ENCODE results near the gene RRP8. TPM values are rescaled to one million over a fixed set of nuclear protein-coding genes. Genes with fewer than 3 reads are reported as not detected.

Gene RRP8
- total RNA-seq, 2 experiments from 2014 or later = 34.4 to 35.0 TPM

- H3K27ac Mint-ChIP-seq = no peak overlapping the region
- CTCF ChIA-PET = interaction anchor here (0.9 to 1.8 kb wide), 2 partner anchors 49 to 243 kb away, joined by 3 to 5 read pairs; no protein-coding TSS in a partner anchor
- no peak overlapping the region for H3K4me3 Mint-ChIP-seq
- ATAC-seq = no peak
- POLR2A ChIA-PET = no interaction called here
- no peak for DNase-seq
- H3K4me1 Mint-ChIP-seq = peaks cover 6% of the 10 kb centered on the region
- H3K36me3 Mint-ChIP-seq (ENCODE audit: low read depth) = no peaks in the 10 kb centered on the region
- intact Hi-C loops (cut with DNase I, micrococcal nuclease) = no loop called here
- H3K9me3 Mint-ChIP-seq (ENCODE audit: low read depth) = no peaks in the 10 kb centered on the region
- no peaks in the 10 kb centered on the region for H3K27me3 Mint-ChIP-seq
These were observed 19.1 kb upstream of the RRP8 start for GRCh38 chr11:6622261-6623171.

- intact Hi-C loops (cut with DNase I, micrococcal nuclease) = no loop called here
- CTCF ChIA-PET = interaction anchor here (0.8 to 1.8 kb wide), 4 partner anchors 27 to 74 kb away, joined by 3 to 6 read pairs (median 5); partner anchors contain the start of gene MRPL17
- H3K36me3 Mint-ChIP-seq (ENCODE audit: low read depth) = no peaks in the 10 kb centered on the region
These were observed 18.3 kb upstream of the RRP8 start for GRCh38 chr11:6621711-6622211.

GRCh38 chr11:6620636-6621035 lies 17.2 kb upstream of the RRP8 start:
- H3K4me1 Mint-ChIP-seq = peaks cover 8% of the 10 kb centered on the region
- no peaks in the 10 kb centered on the region for H3K27me3 Mint-ChIP-seq
- intact Hi-C loops (cut with DNase I, micrococcal nuclease) = no loop called here
- ChIA-PET POLR2A (no interaction called here), CTCF (interaction anchor here (0.6 to 1.8 kb wide), 7 partner anchors 28 to 135 kb away, joined by 3 to 6 read pairs (median 4); partner anchors contain the start of gene MRPL17)
- H3K9me3 Mint-ChIP-seq (ENCODE audit: low read depth) = no peaks in the 10 kb centered on the region
- peaks cover 8% of the 10 kb centered on the region for H3K36me3 Mint-ChIP-seq (ENCODE audit: low read depth)
- H3K27ac Mint-ChIP-seq = no peak overlapping the region
- no peak for ATAC-seq
- DNase-seq = no peak
- no peak overlapping the region for H3K4me3 Mint-ChIP-seq

More at GRCh38 chr11:6621711-6622211, 18.3 kb upstream of the RRP8 start:
- H3K4me3 Mint-ChIP-seq = no peak overlapping the region
- H3K4me1 Mint-ChIP-seq = peaks cover 6% of the 10 kb centered on the region
- ATAC-seq (no peak), DNase-seq (no peak)
- H3K27me3 Mint-ChIP-seq = no peaks in the 10 kb centered on the region
- no peak overlapping the region for H3K27ac Mint-ChIP-seq
- no peaks in the 10 kb centered on the region for H3K9me3 Mint-ChIP-seq (ENCODE audit: low read depth)
- POLR2A ChIA-PET = no interaction called here

- Mint-ChIP-seq H3K27me3 (no peaks in the 10 kb centered on the region), H3K36me3 (ENCODE audit: low read depth) (peaks cover 15% of the 10 kb centered on the region), H3K9me3 (ENCODE audit: low read depth) (no peaks in the 10 kb centered on the region), H3K4me1 (peaks cover 8% of the 10 kb centered on the region), H3K4me3 (no peak within 1 kb of the TSS), H3K27ac (no peak within 1 kb of the TSS)
- CTCF ChIA-PET = interaction anchor here (0.6 to 2.8 kb wide), 13 partner anchors 12 to 1032 kb away, joined by 3 to 19 read pairs (median 4); partner anchors contain the start of gene MRPL17
- POLR2A ChIA-PET = interaction anchor here (1.1 kb wide), 2 partner anchors 51 to 64 kb away, joined by 3 to 4 read pairs; partner anchors contain the start of gene MRPL17
- DNase-seq (peak; percentile 91), ATAC-seq (peak; percentile 93)
- intact Hi-C loops (cut with DNase I, micrococcal nuclease) = loop anchor here (1.0 to 10.0 kb wide), 8 partner anchors 16 to 934 kb away; partner anchors contain the start of genes FHIP1B (in 2 of the 2), MRPL17 (in 2 of the 2), ARFIP2 (in 1 of the 2) and ILK (in 1 of the 2)
These were observed 15.8 kb upstream of the RRP8 start, which contains the start of gene TPP1 for GRCh38 chr11:6619004-6619745. TPP1 (minus strand) TSS chr11:6619422; CDS start chr11:6619400, 22 bp downstream.

GRCh38 chr11:6618117-6619003 lies 14.9 kb upstream of the RRP8 start:
- ChIA-PET CTCF (interaction anchor here (0.6 to 2.8 kb wide), 15 partner anchors 11 to 240 kb away, joined by 3 to 19 read pairs (median 3); partner anchors contain the start of gene MRPL17), POLR2A (interaction anchor here (1.1 to 1.2 kb wide), 2 partner anchors 14 to 52 kb away, joined by 4 read pairs; no protein-coding TSS in a partner anchor)
- no peak overlapping the region for H3K27ac Mint-ChIP-seq
- peaks cover 8% of the 10 kb centered on the region for H3K4me1 Mint-ChIP-seq
- H3K4me3 Mint-ChIP-seq = no peak overlapping the region
- DNase-seq (peak; percentile 79), ATAC-seq (peak; percentile 62)
- intact Hi-C loops (cut with DNase I, micrococcal nuclease) = loop anchor here (1.0 to 10.0 kb wide), 8 partner anchors 15 to 934 kb away; partner anchors contain the start of genes FHIP1B (in 2 of the 2), MRPL17 (in 2 of the 2), SMPD1 (in 2 of the 2) and ARFIP2 (in 1 of the 2)
- no peaks in the 10 kb centered on the region for H3K9me3 Mint-ChIP-seq (ENCODE audit: low read depth)
- H3K27me3 Mint-ChIP-seq = no peaks in the 10 kb centered on the region
- H3K36me3 Mint-ChIP-seq (ENCODE audit: low read depth) = peaks cover 15% of the 10 kb centered on the region

GRCh38 chr11:6617315-6617781 lies 13.9 kb upstream of the RRP8 start:
- ChIA-PET CTCF (interaction anchor here (0.6 to 2.8 kb wide), 6 partner anchors 25 to 238 kb away, joined by 3 to 19 read pairs (median 4); partner anchors contain the start of gene MRPL17), POLR2A (interaction anchor here (1.2 kb wide), 1 partner anchor 13 kb away, joined by 4 read pairs; no protein-coding TSS in a partner anchor)
- DNase-seq (no peak), ATAC-seq (no peak)
- Mint-ChIP-seq H3K4me1 (peaks cover 8% of the 10 kb centered on the region), H3K27me3 (no peaks in the 10 kb centered on the region), H3K36me3 (ENCODE audit: low read depth) (peaks cover 15% of the 10 kb centered on the region), H3K4me3 (no peak overlapping the region), H3K27ac (peak overlapping the region; percentile 18), H3K9me3 (ENCODE audit: low read depth) (no peaks in the 10 kb centered on the region)
- intact Hi-C loops (cut with DNase I, micrococcal nuclease) = loop anchor here in 1 of 2 experiments (10.0 kb wide), 1 partner anchor 933 kb away; the partner anchor contains the start of genes TRIM22 and TRIM5

- no peaks in the 10 kb centered on the region for H3K27me3 Mint-ChIP-seq
- H3K27ac Mint-ChIP-seq = peak overlapping the region; percentile 47
- H3K9me3 Mint-ChIP-seq (ENCODE audit: low read depth) = no peaks in the 10 kb centered on the region
- peaks cover 15% of the 10 kb centered on the region for H3K36me3 Mint-ChIP-seq (ENCODE audit: low read depth)
- DNase-seq (no peak), ATAC-seq (no peak)
- CTCF ChIA-PET = interaction anchor here (0.7 kb wide), 1 partner anchor 344 kb away, joined by 3 read pairs; no protein-coding TSS in a partner anchor
- POLR2A ChIA-PET = no interaction called here
- H3K4me3 Mint-ChIP-seq = no peak overlapping the region
- intact Hi-C loops (cut with DNase I, micrococcal nuclease) = loop anchor here in 1 of 2 experiments (10.0 kb wide), 1 partner anchor 932 kb away; the partner anchor contains the start of genes TRIM22 and TRIM5
- H3K4me1 Mint-ChIP-seq = peaks cover 8% of the 10 kb centered on the region
These were observed 13.3 kb upstream of the RRP8 start for GRCh38 chr11:6616596-6617250.

- peak overlapping the region; percentile 14 for H3K27ac Mint-ChIP-seq
- intact Hi-C loops (cut with DNase I, micrococcal nuclease) = loop anchor here in 1 of 2 experiments (10.0 kb wide), 1 partner anchor 931 kb away; the partner anchor contains the start of genes TRIM22 and TRIM5
- no peak for ATAC-seq
- H3K4me3 Mint-ChIP-seq = no peak overlapping the region
- no peaks in the 10 kb centered on the region for H3K27me3 Mint-ChIP-seq
- peaks cover 12% of the 10 kb centered on the region for H3K4me1 Mint-ChIP-seq
- ChIA-PET CTCF (interaction anchor here (0.7 to 1.0 kb wide), 2 partner anchors 14 to 344 kb away, joined by 3 read pairs; no protein-coding TSS in a partner anchor), POLR2A (no interaction called here)
- peaks cover 21% of the 10 kb centered on the region for H3K36me3 Mint-ChIP-seq (ENCODE audit: low read depth)
- H3K9me3 Mint-ChIP-seq (ENCODE audit: low read depth) = no peaks in the 10 kb centered on the region
- no peak for DNase-seq
These were observed 12.6 kb upstream of the RRP8 start for GRCh38 chr11:6615882-6616585.

GRCh38 chr11:6615046-6615445 lies 11.6 kb upstream of the RRP8 start:
- peaks cover 22% of the 10 kb centered on the region for H3K4me1 Mint-ChIP-seq
- no peak for ATAC-seq

More at GRCh38 chr11:6615046-6615445, 11.6 kb upstream of the RRP8 start:
- DNase-seq = no peak
- intact Hi-C loops (cut with DNase I, micrococcal nuclease) = loop anchor here in 1 of 2 experiments (10.0 kb wide), 1 partner anchor 930 kb away; the partner anchor contains the start of genes TRIM22 and TRIM5
- Mint-ChIP-seq H3K36me3 (ENCODE audit: low read depth) (peaks cover 30% of the 10 kb centered on the region), H3K27me3 (no peaks in the 10 kb centered on the region), H3K27ac (no peak overlapping the region), H3K9me3 (ENCODE audit: low read depth) (no peaks in the 10 kb centered on the region), H3K4me3 (no peak overlapping the region)
- ChIA-PET POLR2A (no interaction called here), CTCF (interaction anchor here (1.0 to 2.9 kb wide), 3 partner anchors 10 to 66 kb away, joined by 3 to 8 read pairs (median 3); no protein-coding TSS in a partner anchor)

Measured in activated CD4-positive, alpha-beta T cell treated with anti-CD3 and anti-CD28 coated beads for 36 hours (primary cell).